OCI-LY7 (cell line): ENCODE results near the gene C2orf42. TPM values are rescaled to one million over a fixed set of nuclear protein-coding genes. Genes with fewer than 3 reads are reported as not detected.
"Not testable (repeated sequence)": the region's sequence is repeated elsewhere in the genome, so short reads cannot be mapped to it uniquely, and the experiment has no call there.

ENCODE experiments used
- BruUV-seq: library from RNA; stranded (reverse); fragments of 400-500 nt; replicated peaks from 2 replicates; lab custom pipeline; 2021; lab: Mats Ljungman, UMichigan
- CTCF ChIA-PET: fragments of 300-600 bp; sonication (Branson Sonifier 250); formaldehyde crosslinking; loops from one replicate; lab custom pipeline; 2022; ENCODE audit warnings: antibody characterized with exemption; ENCODE audit not compliant: unreplicated experiment; lab: Charles Lee
- POLR2A ChIA-PET: fragments of 300-600 bp; sonication (Branson Sonifier 250); formaldehyde crosslinking; loops from one replicate; lab custom pipeline; 2022; ENCODE audit warnings: antibody characterized with exemption; lab: Charles Lee
- DNase-seq: peaks from one replicate; pipeline ENCODE4 v3.0.0-alpha.2; 2015; ENCODE audit warnings: low spot score
- H2AFZ ChIP-seq: fragments of 200-600 bp; sonication (generic), shearing (Covaris generic); 2 replicates; pipeline ENCODE4 v1.6.1; 2014; ENCODE audit warnings: mild to moderate bottlenecking, antibody characterized with exemption, low read length, moderate library complexity
- H3K27ac ChIP-seq: fragments of 200-600 bp; sonication (generic); 2 replicates; pipeline ENCODE4 v1.5.1; 2014; ENCODE audit warnings: mixed run types, low read depth, mild to moderate bottlenecking, moderate library complexity, low read length, inconsistent platforms; ENCODE audit not compliant: poor library complexity, severe bottlenecking
- H3K36me3 ChIP-seq: fragments of 200-600 bp; sonication (generic); 2 replicates; pipeline ENCODE4 v1.6.1; 2014; ENCODE audit warnings: mild to moderate bottlenecking, antibody characterized with exemption, low read length, moderate library complexity, mixed read lengths; ENCODE audit not compliant: insufficient read depth
- H3K4me1 ChIP-seq: fragments of 200-600 bp; sonication (generic); 2 replicates; pipeline ENCODE4 v1.5.1; 2014; ENCODE audit warnings: mild to moderate bottlenecking, low read length; ENCODE audit not compliant: insufficient read depth, poor library complexity, severe bottlenecking
- H3K4me2 ChIP-seq: fragments of 200-600 bp; sonication (generic); 2 replicates; pipeline ENCODE4 v1.6.1; 2014; ENCODE audit warnings: mild to moderate bottlenecking, low read length
- H3K4me3 ChIP-seq: fragments of 200-600 bp; sonication (generic); 2 replicates; pipeline ENCODE4 v1.5.1; 2014; ENCODE audit warnings: mild to moderate bottlenecking, low read depth, low read length; ENCODE audit not compliant: poor library complexity, severe bottlenecking
- H3K79me2 ChIP-seq: fragments of 200-600 bp; sonication (generic); 2 replicates; pipeline ENCODE4 v1.6.1; 2016; ENCODE audit warnings: low read depth, mild to moderate bottlenecking, low read length, moderate library complexity, mixed read lengths; ENCODE audit not compliant: insufficient read depth
- H3K9me2 ChIP-seq: fragments of 200-600 bp; sonication (generic); 2 replicates; pipeline ENCODE4 v1.6.1; 2016; ENCODE audit warnings: mild to moderate bottlenecking, low read length, mixed read lengths; ENCODE audit not compliant: insufficient read depth
- H3K9me3 ChIP-seq: fragments of 200-600 bp; sonication (generic); 2 replicates; pipeline ENCODE4 v1.6.1; 2014; ENCODE audit warnings: mild to moderate bottlenecking, mixed run types, low read length, mixed read lengths
- H4K20me1 ChIP-seq: fragments of 200-600 bp; sonication (generic); 2 replicates; pipeline ENCODE4 v1.6.1; 2014; ENCODE audit warnings: mild to moderate bottlenecking, antibody characterized with exemption, low read length, moderate library complexity, mixed read lengths; ENCODE audit not compliant: insufficient read depth
- EZH2phosphoT487 ChIP-seq: fragments of 200-600 bp; sonication (generic); IDR thresholded peaks from 2 replicates; pipeline ENCODE4 v1.6.1; 2018; ENCODE audit warnings: low read depth, borderline replicate concordance, mild to moderate bottlenecking, mixed run types, antibody characterized with exemption, low read length, moderate library complexity, mixed read lengths
- intact Hi-C: fragments of 100-400 bp; cut with micrococcal nuclease; formaldehyde crosslinking; loops from one replicate; pipeline ENCODE4 v1.10.0; 2022; ENCODE audit not compliant: unreplicated experiment
- total RNA-seq, 2 experiments: library from RNA; depleted of rRNA in 1 of 2; stranded (reverse); fragments of >200 nt in 1 of 2; shearing (Covaris generic) in 1 of 2; gene quantifications; 2 replicates each; pipeline ENCODE4 v1.2.3, GENCODE V29; 2014 to 2022
- TF ChIP-seq, protein P1 (sequence below): fragments of 200-600 bp; sonication (generic); conservative IDR thresholded peaks from 2 replicates; pipeline ENCODE4 v1.5.1; 2014; ENCODE audit warnings: mild to moderate bottlenecking, antibody characterized with exemption, low read length, moderate library complexity, mixed read lengths

The C2orf42 gene
- total RNA-seq, 2 experiments from 2014 or later = 19.0 to 24.5 TPM

- H3K9me3 ChIP-seq = no peaks in the 10 kb centered on the region
- H4K20me1 ChIP-seq = no peaks in the 10 kb centered on the region
- H2AFZ ChIP-seq = no peak overlapping the region
- TSS peak; percentile 61 for BruUV-seq
- intact Hi-C loops = no loop called here
- no peaks in the 10 kb centered on the region for H3K9me2 ChIP-seq
- DNase-seq = no peak
- H3K4me1 ChIP-seq = peaks cover 8% of the 10 kb centered on the region
- H3K27ac ChIP-seq = no peak overlapping the region
- no peak for TF ChIP-seq EZH2phosphoT487
- TF ChIP-seq, protein P1, sequence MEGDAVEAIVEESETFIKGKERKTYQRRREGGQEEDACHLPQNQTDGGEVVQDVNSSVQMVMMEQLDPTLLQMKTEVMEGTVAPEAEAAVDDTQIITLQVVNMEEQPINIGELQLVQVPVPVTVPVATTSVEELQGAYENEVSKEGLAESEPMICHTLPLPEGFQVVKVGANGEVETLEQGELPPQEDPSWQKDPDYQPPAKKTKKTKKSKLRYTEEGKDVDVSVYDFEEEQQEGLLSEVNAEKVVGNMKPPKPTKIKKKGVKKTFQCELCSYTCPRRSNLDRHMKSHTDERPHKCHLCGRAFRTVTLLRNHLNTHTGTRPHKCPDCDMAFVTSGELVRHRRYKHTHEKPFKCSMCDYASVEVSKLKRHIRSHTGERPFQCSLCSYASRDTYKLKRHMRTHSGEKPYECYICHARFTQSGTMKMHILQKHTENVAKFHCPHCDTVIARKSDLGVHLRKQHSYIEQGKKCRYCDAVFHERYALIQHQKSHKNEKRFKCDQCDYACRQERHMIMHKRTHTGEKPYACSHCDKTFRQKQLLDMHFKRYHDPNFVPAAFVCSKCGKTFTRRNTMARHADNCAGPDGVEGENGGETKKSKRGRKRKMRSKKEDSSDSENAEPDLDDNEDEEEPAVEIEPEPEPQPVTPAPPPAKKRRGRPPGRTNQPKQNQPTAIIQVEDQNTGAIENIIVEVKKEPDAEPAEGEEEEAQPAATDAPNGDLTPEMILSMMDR = no peak
- H3K36me3 ChIP-seq = no peaks in the 10 kb centered on the region
- no peak overlapping the region for H3K4me3 ChIP-seq
- H3K4me2 ChIP-seq = no peak overlapping the region
- peaks cover 16% of the 10 kb centered on the region; the same call in 1 of the 2 replicates for H3K79me2 ChIP-seq
- POLR2A ChIA-PET = no interaction called here
- CTCF ChIA-PET = no interaction called here
Observed at GRCh38 chr2:70188460-70188859, 2.4 kb downstream of the C2orf42 start.

GRCh38 chr2:70187170-70187569, 3.6 kb downstream of the C2orf42 start:
- Histone ChIP-seq H3K4me1 (peaks cover 17% of the 10 kb centered on the region), H3K79me2 (peaks cover 16% of the 10 kb centered on the region; the same call in 1 of the 2 replicates)
- H3K9me2 ChIP-seq, H2AFZ ChIP-seq, H3K9me3 ChIP-seq, H3K4me2 ChIP-seq, H3K36me3 ChIP-seq, BruUV-seq, POLR2A ChIA-PET, intact Hi-C loops, H4K20me1 ChIP-seq, DNase-seq, H3K4me3 ChIP-seq, H3K27ac ChIP-seq, CTCF ChIA-PET: not testable (repeated sequence)

DNA sequence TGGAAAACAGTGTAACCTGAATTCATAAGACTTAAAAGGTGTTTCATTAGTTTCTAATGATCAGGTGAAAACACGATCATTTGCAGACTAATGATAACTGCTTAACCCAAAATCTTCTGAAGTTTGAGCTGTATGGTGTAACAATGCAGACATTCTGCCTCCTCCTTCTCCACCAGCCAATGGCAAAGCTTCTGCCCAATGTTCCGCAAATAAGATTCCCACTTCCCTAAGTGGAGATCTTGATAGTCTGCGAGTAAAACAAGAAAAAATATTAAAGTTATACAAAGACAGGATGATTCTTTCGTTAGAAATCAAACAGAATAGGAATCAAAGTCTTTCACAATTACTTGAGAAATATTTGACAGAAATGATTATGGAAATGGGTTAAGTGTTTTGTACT, 8.1 kb downstream of the C2orf42 start:
- intact Hi-C loops = no loop called here
- Histone ChIP-seq H3K4me3 (no peak overlapping the region), H3K9me2 (no peaks in the 10 kb centered on the region), H3K79me2 (no peaks in the 10 kb centered on the region), H3K9me3 (no peaks in the 10 kb centered on the region), H2AFZ (peak overlapping the region; percentile 20; the same call in 1 of the 2 replicates), H4K20me1 (no peaks in the 10 kb centered on the region), H3K36me3 (peaks cover 20% of the 10 kb centered on the region), H3K4me1 (peaks cover 30% of the 10 kb centered on the region), H3K4me2 (peak overlapping the region; percentile 79; the same call in 1 of the 2 replicates), H3K27ac (peak overlapping the region; percentile 81)
- ChIA-PET CTCF (no interaction called here), POLR2A (interaction anchor here (0.6 to 2.8 kb wide), 5 partner anchors 8 to 403 kb away, joined by 3 to 32 read pairs (median 6); partner anchors contain the start of genes C2orf42 and SNRPG)
- TF ChIP-seq, protein P1 = no peak
- no peak for TF ChIP-seq EZH2phosphoT487
- no TSS peak for BruUV-seq
- no peak for DNase-seq
